NCI-H1048 (cell line): ENCODE measurements around the gene TMEM167B.
"Not testable (repeated sequence)": the region's sequence is repeated elsewhere in the genome, so short reads cannot be mapped to it uniquely, and the experiment has no call there.

Source experiments
- DNase-seq: peaks from one replicate; lab custom pipeline; 2025; lab: John Stamatoyannopoulos, UW

The TMEM167B gene

GRCh38 chr1:109090196-109091077 lies at the start of gene TMEM167B:
TSS of gene TMEM167B (plus strand) at chr1:109090764. CDS start at chr1:109090873, 109 bp downstream.
- DNase-seq, result peak; percentile 77

GRCh38 chr1:109040989-109041620 lies 49.5 kb upstream of the TMEM167B start:
- DNase-seq, result no peak

GRCh38 chr1:109041621-109042468 lies 48.7 kb upstream of the TMEM167B start, which contains the start of gene WDR47:
TSS of gene WDR47 (minus strand) at chr1:109042102. CDS start at chr1:109023512, 18,590 bp downstream.
- peak; percentile 91 for DNase-seq

- DNase-seq, result no peak
These were observed 45.0 kb upstream of the TMEM167B start for GRCh38 chr1:109045595-109045994.

GRCh38 chr1:109046671-109047070 lies 43.9 kb upstream of the TMEM167B start:
- no peak for DNase-seq

- DNase-seq, result no peak
These were observed 43.2 kb upstream of the TMEM167B start for GRCh38 chr1:109047339-109047738.

GRCh38 chr1:109048335-109048734 lies 42.2 kb upstream of the TMEM167B start:
- DNase-seq, result no peak

- no peak for DNase-seq
These were observed 40.2 kb upstream of the TMEM167B start for GRCh38 chr1:109050228-109050995.

- not testable (repeated sequence) for DNase-seq
These were observed 38.4 kb upstream of the TMEM167B start for GRCh38 chr1:109052145-109052544.

- no peak for DNase-seq
These were observed 34.5 kb upstream of the TMEM167B start for GRCh38 chr1:109056064-109056463.

- no peak for DNase-seq
These were observed 31.5 kb upstream of the TMEM167B start for GRCh38 chr1:109059026-109059425.

- no peak for DNase-seq
These were observed 29.9 kb upstream of the TMEM167B start for GRCh38 chr1:109060707-109061106.

- DNase-seq, result no peak
These were observed 29.4 kb upstream of the TMEM167B start for GRCh38 chr1:109061183-109061582.

GRCh38 chr1:109065137-109065536 lies 25.4 kb upstream of the TMEM167B start:
- DNase-seq, result no peak

GRCh38 chr1:109067883-109068282 lies 22.7 kb upstream of the TMEM167B start:
- no peak for DNase-seq

- no peak for DNase-seq
These were observed 21.3 kb upstream of the TMEM167B start for GRCh38 chr1:109069294-109069693.

GRCh38 chr1:109075531-109076490 lies 14.8 kb upstream of the TMEM167B start, which contains the start of gene TAF13:
TSS of gene TAF13 (minus strand) at chr1:109076003. CDS start at chr1:109075947, 56 bp downstream.
- peak; percentile 84 for DNase-seq

GRCh38 chr1:109078317-109078716 lies 12.2 kb upstream of the TMEM167B start:
- no peak for DNase-seq

- DNase-seq, result no peak
These were observed 11.3 kb upstream of the TMEM167B start for GRCh38 chr1:109079240-109079622.

GRCh38 chr1:109080441-109081082 lies 10.0 kb upstream of the TMEM167B start:
- no peak for DNase-seq
